GM23248 (cell line): ENCODE results near the gene CDKAL1. TPM values are rescaled to one million over a fixed set of nuclear protein-coding genes. Genes with fewer than 3 reads are reported as not detected.

Experiments used
- DNase-seq: peaks from one replicate; pipeline ENCODE4 v3.0.0-alpha.2; 2015
- H2AFZ ChIP-seq: fragments of 200-600 bp; sonication (generic); 2 replicates; pipeline ENCODE4 v1.6.1; 2016; ENCODE audit warnings: antibody characterized with exemption
- H3F3A ChIP-seq: fragments of 200-600 bp; sonication (generic); 2 replicates; pipeline ENCODE4 v1.6.1; 2016; ENCODE audit warnings: mild to moderate bottlenecking, antibody characterized with exemption, mixed run types; ENCODE audit not compliant: insufficient read depth
- H3K27ac ChIP-seq: fragments of 200-600 bp; sonication (generic); 2 replicates; pipeline ENCODE4 v1.5.1; 2016; ENCODE audit warnings: mild to moderate bottlenecking
- H3K27me3 ChIP-seq: fragments of 200-600 bp; sonication (generic); replicated peaks from 2 replicates; pipeline ENCODE4 v1.6.1; 2016; ENCODE audit warnings: mild to moderate bottlenecking; ENCODE audit not compliant: insufficient read depth
- H3K36me3 ChIP-seq: fragments of 200-600 bp; sonication (generic); 2 replicates; pipeline ENCODE4 v1.6.1; 2016; ENCODE audit warnings: low read depth, mild to moderate bottlenecking
- H3K4me1 ChIP-seq: fragments of 200-600 bp; sonication (generic); 2 replicates; pipeline ENCODE4 v1.6.1; 2016; ENCODE audit warnings: mild to moderate bottlenecking; ENCODE audit not compliant: insufficient read depth
- H3K4me2 ChIP-seq: fragments of 200-600 bp; sonication (generic); one replicate; pipeline ENCODE4 v1.6.1; 2016; ENCODE audit warnings: mild to moderate bottlenecking; ENCODE audit not compliant: unreplicated experiment
- H3K4me3 ChIP-seq: fragments of 200-600 bp; sonication (generic); 2 replicates; pipeline ENCODE4 v1.5.1; 2016; ENCODE audit warnings: mild to moderate bottlenecking
- H3K79me2 ChIP-seq: fragments of 200-600 bp; sonication (generic); 2 replicates; pipeline ENCODE4 v1.6.1; 2016; ENCODE audit warnings: mild to moderate bottlenecking; ENCODE audit not compliant: insufficient read depth
- H3K9ac ChIP-seq: fragments of 200-600 bp; sonication (generic); 2 replicates; pipeline ENCODE4 v1.6.1; 2016; ENCODE audit warnings: mild to moderate bottlenecking
- H3K9me2 ChIP-seq: fragments of 200-600 bp; sonication (generic); 2 replicates; pipeline ENCODE4 v1.6.1; 2016; ENCODE audit warnings: mixed run types, mild to moderate bottlenecking, moderate library complexity; ENCODE audit not compliant: insufficient read depth
- H3K9me3 ChIP-seq: fragments of 200-600 bp; sonication (generic); one replicate; pipeline ENCODE4 v1.6.1; 2017; ENCODE audit warnings: low read depth
- H4K20me1 ChIP-seq: fragments of 200-600 bp; sonication (generic); 2 replicates; pipeline ENCODE4 v1.6.0; 2016; ENCODE audit not compliant: insufficient read depth
- EZH2 ChIP-seq: fragments of 200-600 bp; sonication (generic); IDR thresholded peaks from 2 replicates; pipeline ENCODE4 v1.6.1; 2018; ENCODE audit warnings: antibody characterized with exemption, mild to moderate bottlenecking; ENCODE audit not compliant: insufficient read depth, poor library complexity, severe bottlenecking
- EZH2phosphoT487 ChIP-seq: fragments of 200-600 bp; sonication (generic); IDR thresholded peaks from 2 replicates; pipeline ENCODE4 v1.6.1; 2018; ENCODE audit warnings: antibody characterized with exemption, moderate library complexity, mild to moderate bottlenecking, low read depth; ENCODE audit not compliant: insufficient read depth
- WGBS, 2 experiments: methylation state at CpG; one replicate each; pipeline ENCODE4 v1.1.6; 2015 to 2017; ENCODE audit warnings: low lambda C conversion rate in 2 of 2, low coverage in 1 of 2; ENCODE audit errors: missing lambda C conversion rate in 2 of 2; 5-methylcytosine and 5-hydroxymethylcytosine counted together
- in situ Hi-C: fragments of 300-500 bp; cut with MboI; formaldehyde crosslinking; loops from 2 replicates; pipeline ENCODE4 v1.15.0; 2020
- polyA plus RNA-seq: library from polyadenylated mRNA; unstranded; fragments of >200 nt; fragmentation: Nextera tagmentation; extraction: Ambion mirVana; gene quantifications from 2 replicates; pipeline ENCODE4 v1.2.1, GENCODE V29; 2016
- total RNA-seq: library from RNA; depleted of rRNA; stranded (reverse); fragments of >200 nt; shearing (Covaris generic); gene quantifications from 2 replicates; pipeline ENCODE4 v1.2.3, GENCODE V29; 2014

The CDKAL1 gene
- total and polyA plus RNA-seq, 2 experiments from 2014 or later, result 7.5 to 10.8 TPM

- WGBS, 2 experiments, result 53 to 57% methylated on average over 4 of the region's 4 CpGs
- in situ Hi-C loops, result no loop called here
- TF ChIP-seq EZH2, result no peak
- TF ChIP-seq EZH2phosphoT487, result no peak
- no peaks in the 10 kb centered on the region for H3K79me2 ChIP-seq
- no peak overlapping the region for H3K27ac ChIP-seq
- H3K4me2 ChIP-seq, result no peak overlapping the region
- no peak overlapping the region for H2AFZ ChIP-seq
- no peaks in the 10 kb centered on the region for H3K36me3 ChIP-seq
- peaks cover 11% of the 10 kb centered on the region for H3F3A ChIP-seq
- peak; percentile 19 for DNase-seq
- no peaks in the 10 kb centered on the region for H3K9me3 ChIP-seq
- H4K20me1 ChIP-seq, result no peaks in the 10 kb centered on the region
- H3K9me2 ChIP-seq, result no peaks in the 10 kb centered on the region
- H3K27me3 ChIP-seq, result no peaks in the 10 kb centered on the region
- peaks cover 29% of the 10 kb centered on the region for H3K4me1 ChIP-seq
- no peak overlapping the region for H3K4me3 ChIP-seq
- no peak overlapping the region for H3K9ac ChIP-seq
Observed at GRCh38 chr6:21111093-21111725, 577.0 kb downstream of the CDKAL1 start.

DNA sequence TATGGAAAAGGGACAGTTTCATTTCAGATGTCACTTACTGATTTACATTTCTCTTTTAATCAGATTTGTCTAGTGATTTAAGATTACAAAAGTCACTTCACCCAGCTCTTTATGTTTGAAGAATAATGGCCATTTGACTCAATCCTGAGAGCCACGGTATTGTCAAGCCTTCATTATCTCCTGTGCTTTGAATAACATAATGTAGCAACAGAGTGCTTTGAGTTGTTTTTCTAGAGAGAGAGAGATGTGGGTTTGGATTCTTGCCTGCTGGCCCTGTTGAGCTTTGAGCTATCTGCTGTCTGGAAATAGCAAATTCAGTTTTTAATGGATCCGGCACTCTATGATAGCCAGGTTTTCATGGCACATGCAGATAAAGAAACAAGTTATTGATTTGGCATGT lies 580.9 kb downstream of the CDKAL1 start:
- 35 to 40% methylated on average over 2 of the region's 2 CpGs for WGBS, 2 experiments
- no peak overlapping the region for H3K9ac ChIP-seq
- no peaks in the 10 kb centered on the region for H3K9me3 ChIP-seq
- no peaks in the 10 kb centered on the region for H3K79me2 ChIP-seq
- no peak overlapping the region for H3K27ac ChIP-seq
- H4K20me1 ChIP-seq, result no peaks in the 10 kb centered on the region
- TF ChIP-seq EZH2 (no peak), EZH2phosphoT487 (no peak)
- H2AFZ ChIP-seq, result no peak overlapping the region
- no peaks in the 10 kb centered on the region for H3K9me2 ChIP-seq
- peaks cover 2% of the 10 kb centered on the region for H3F3A ChIP-seq
- H3K27me3 ChIP-seq, result no peaks in the 10 kb centered on the region
- DNase-seq, result peak; percentile 30
- no peaks in the 10 kb centered on the region for H3K36me3 ChIP-seq
- in situ Hi-C loops, result no loop called here
- no peak overlapping the region for H3K4me3 ChIP-seq
- no peak overlapping the region for H3K4me2 ChIP-seq
- H3K4me1 ChIP-seq, result peaks cover 16% of the 10 kb centered on the region

GRCh38 chr6:21116736-21117135 lies 582.5 kb downstream of the CDKAL1 start:
- H3K27ac ChIP-seq, result no peak overlapping the region

GRCh38 chr6:21118216-21118780 lies 584.0 kb downstream of the CDKAL1 start:
- H3K4me3 ChIP-seq, result no peak overlapping the region
- no peak for DNase-seq
- H3K27me3 ChIP-seq, result no peaks in the 10 kb centered on the region
- no peaks in the 10 kb centered on the region for H3F3A ChIP-seq
- H3K4me1 ChIP-seq, result 0 out of 2 replicates have a peak, but pooled peaks cover 4% of the 10 kb centered on the region
- 97 to 98% methylated on average over 5 of the region's 5 CpGs for WGBS, 2 experiments
- in situ Hi-C loops, result no loop called here
- no peak overlapping the region for H3K4me2 ChIP-seq
- H3K9ac ChIP-seq, result no peak overlapping the region
- H3K9me3 ChIP-seq, result no peaks in the 10 kb centered on the region
- H3K79me2 ChIP-seq, result no peaks in the 10 kb centered on the region
- H4K20me1 ChIP-seq, result no peaks in the 10 kb centered on the region
- no peaks in the 10 kb centered on the region for H3K9me2 ChIP-seq
- H3K36me3 ChIP-seq, result no peaks in the 10 kb centered on the region
- TF ChIP-seq EZH2 (no peak), EZH2phosphoT487 (no peak)
- no peak overlapping the region for H3K27ac ChIP-seq
- no peak overlapping the region for H2AFZ ChIP-seq

More at GRCh38 chr6:21116736-21117135, 582.5 kb downstream of the CDKAL1 start:
- Histone ChIP-seq H3K36me3 (no peaks in the 10 kb centered on the region), H3K4me2 (no peak overlapping the region), H3K4me3 (no peak overlapping the region), H2AFZ (no peak overlapping the region), H3K79me2 (no peaks in the 10 kb centered on the region), H4K20me1 (no peaks in the 10 kb centered on the region), H3K9me3 (no peaks in the 10 kb centered on the region), H3K9me2 (no peaks in the 10 kb centered on the region), H3K9ac (no peak overlapping the region), H3K27me3 (no peaks in the 10 kb centered on the region), H3F3A (no peaks in the 10 kb centered on the region), H3K4me1 (0 out of 2 replicates have a peak, but pooled peaks cover 4% of the 10 kb centered on the region)
- DNase-seq, result no peak
- in situ Hi-C loops, result no loop called here
- TF ChIP-seq EZH2phosphoT487 (no peak), EZH2 (no peak)
- WGBS, 2 experiments, result 97 to 98% methylated on average over 3 of the region's 3 CpGs
